K562 (cell line): ENCODE measurements around the gene ACBD3. TPM values are rescaled to one million over a fixed set of nuclear protein-coding genes. Genes with fewer than 3 reads are reported as not detected.

Experiments used
- BCL6 ChIP-seq: fragments of 250-450 bp; sonication (Bioruptor Pico); IDR thresholded peaks from 2 replicates; pipeline ENCODE4 v1.4.0; 2020
- CBFA2T3 ChIP-seq: fragments of 450-650 bp; IDR thresholded peaks from 2 replicates; pipeline ENCODE4 v1.6.1; 2017
- CREM ChIP-seq: IDR thresholded peaks from 2 replicates; pipeline ENCODE4 v1.6.1; 2014; ENCODE audit warnings: antibody characterized with exemption, low read depth
- EZH2 ChIP-seq: IDR thresholded peaks from 2 replicates; pipeline ENCODE4 v1.6.1; 2012; ENCODE audit warnings: low read depth, mild to moderate bottlenecking, inconsistent platforms, low read length, borderline replicate concordance
- FIP1L1 ChIP-seq: fragments of 200-400 bp; formaldehyde crosslinking; IDR thresholded peaks from 2 replicates; pipeline ENCODE4 v1.6.1; 2018; ENCODE audit warnings: mild to moderate bottlenecking, low read depth, low read length; ENCODE audit not compliant: poor library complexity, severe bottlenecking
- GATAD2B ChIP-seq: fragments of 450-650 bp; IDR thresholded peaks from 2 replicates; pipeline ENCODE4 v1.6.1; 2017; ENCODE audit warnings: mild to moderate bottlenecking, borderline replicate concordance
- GTF2F1 ChIP-seq: IDR thresholded peaks from 2 replicates; pipeline ENCODE4 v1.6.1; 2011; ENCODE audit warnings: low read depth, low read length, improper control_type of control experiment
- HLTF ChIP-seq: fragments of 450-650 bp; IDR thresholded peaks from 2 replicates; pipeline ENCODE4 v1.6.1; 2016
- KDM1A ChIP-seq, 2 experiments: fragments of 450-650 bp; IDR thresholded peaks; 2 replicates each; pipeline ENCODE4 v1.6.1; 2016; ENCODE audit warnings: mild to moderate bottlenecking in 2 of 2
- KLF6 ChIP-seq: fragments of 250-450 bp; sonication (Bioruptor Pico); IDR thresholded peaks from 2 replicates; pipeline ENCODE4 v1.4.0; 2020; ENCODE audit warnings: mild to moderate bottlenecking, moderate library complexity, borderline replicate concordance
- LEF1 ChIP-seq: fragments of 450-650 bp; IDR thresholded peaks from 2 replicates; pipeline ENCODE4 v1.6.1; 2016; ENCODE audit warnings: mild to moderate bottlenecking
- MED1 ChIP-seq: sonication (generic); formaldehyde crosslinking; IDR thresholded peaks from 2 replicates; pipeline ENCODE4 v1.8.1; 2023; ENCODE audit warnings: missing genetic modification reagents, borderline replicate concordance
- NONO ChIP-seq, 2 experiments: fragments of 200-400 bp in 1 of 2; fragments of 450-650 bp in 1 of 2; formaldehyde crosslinking in 1 of 2; IDR thresholded peaks; 2 replicates each; pipeline ENCODE4 v1.6.1; 2017; ENCODE audit warnings: low read depth in 2 of 2, mild to moderate bottlenecking in 2 of 2, moderate library complexity in 2 of 2, low read length in 1 of 2
- NR4A1 ChIP-seq, 2 experiments: fragments of 250-450 bp in 1 of 2; fragments of 450-650 bp in 1 of 2; sonication (Bioruptor Pico) in 1 of 2; IDR thresholded peaks; 2 replicates each; pipeline versions ENCODE4 v1.4.0 to v1.6.1; 2016 to 2020; ENCODE audit warnings: mild to moderate bottlenecking in 2 of 2, missing compliant biosample characterization in 1 of 2, missing genetic modification characterization in 1 of 2, moderate library complexity in 1 of 2
- PHF20 ChIP-seq: fragments of 450-650 bp; IDR thresholded peaks from 2 replicates; pipeline ENCODE4 v1.6.1; 2018; ENCODE audit not compliant: partially characterized antibody
- POLR2AphosphoS5 ChIP-seq: IDR thresholded peaks from 2 replicates; pipeline ENCODE4 v1.6.1; 2011; ENCODE audit warnings: mild to moderate bottlenecking, low read depth, low read length, moderate library complexity; ENCODE audit not compliant: control insufficient read depth, insufficient read depth
- RREB1 ChIP-seq: fragments of 250-450 bp; sonication (Bioruptor Pico); IDR thresholded peaks from 2 replicates; pipeline ENCODE4 v1.4.0; 2020
- SMAD3 ChIP-seq: fragments of 450-650 bp; formaldehyde crosslinking; conservative IDR thresholded peaks from 2 replicates; pipeline ENCODE4 v1.4.0; 2020; ENCODE audit warnings: mild to moderate bottlenecking
- TCF3 ChIP-seq: sonication (generic); formaldehyde crosslinking; IDR thresholded peaks from 2 replicates; pipeline ENCODE4 v1.4.0; 2020; ENCODE audit warnings: mild to moderate bottlenecking, missing genetic modification reagents
- XRCC5 ChIP-seq: fragments of 200-400 bp; formaldehyde crosslinking; IDR thresholded peaks from 2 replicates; pipeline ENCODE4 v1.6.1; 2017; ENCODE audit warnings: low read depth, mild to moderate bottlenecking, low read length
- ZKSCAN8 ChIP-seq: fragments of 200-800 bp; sonication (Bioruptor generic); IDR thresholded peaks from 2 replicates; pipeline ENCODE4 v1.6.1; 2016; ENCODE audit warnings: missing genetic modification characterization, missing compliant biosample characterization
- ZNF184 ChIP-seq: sonication (generic); formaldehyde crosslinking; IDR thresholded peaks from 2 replicates; pipeline ENCODE4 v1.5.0; 2020; ENCODE audit warnings: missing genetic modification reagents
- ZNF24 ChIP-seq: fragments of 450-650 bp; IDR thresholded peaks from 2 replicates; pipeline ENCODE4 v1.6.1; 2016
- ZNF785 ChIP-seq: fragments of 250-450 bp; sonication (Bioruptor Pico); IDR thresholded peaks from 2 replicates; pipeline ENCODE4 v1.4.0; 2020; ENCODE audit warnings: mild to moderate bottlenecking
- polyA plus RNA-seq, 8 experiments: library from polyadenylated mRNA; depleted of rRNA in 4 of 8; stranded (reverse) in 5 of 8; unstranded in 3 of 8; fragments of >200 nt; fragmentation: Nextera tagmentation in 2 of 8; fragmentation: Illumina TruSeq in 1 of 8; extraction: Ambion mirVana in 2 of 8; extraction: Trizol in 1 of 8; gene quantifications; 2 replicates each; pipeline versions ENCODE4 v1.2.1 to v1.2.3, GENCODE V29; 2011 to 2014; ENCODE audit warnings: inconsistent platforms in 1 of 8, missing spikeins in 1 of 8
- total RNA-seq, 7 experiments: library from RNA; depleted of rRNA in 6 of 7; stranded (reverse); fragments of >200 nt in 6 of 7; fragmentation: Illumina TruSeq in 2 of 7; extraction: Trizol in 2 of 7; gene quantifications; 2 replicates each; pipeline versions ENCODE4 v1.2.1 to v1.2.3, GENCODE V29; 2011 to 2021; ENCODE audit warnings: low replicate concordance in 1 of 7

Gene ACBD3
- total and polyA plus RNA-seq, 9 of the 15 experiments (the other 6 are each of a cell fraction or from before 2014, with no cell fraction given) = 11.1 to 36.7 (median 26.9) TPM

GRCh38 chr1:226121587-226122400, 64.7 kb downstream of the ACBD3 start (continued):
- TF ChIP-seq RREB1 (CRISPR knock-in tag) (no peak), KDM1A (IDR thresholded peaks at IDR 0.05) (peak in 1 of 2 experiments; percentile 32; a peak in 1 of 4 replicates), HLTF (no peak), BCL6 (CRISPR knock-in tag) (no peak), NONO (IDR thresholded peaks at IDR 0.05; ENCODE audit: low read depth in 2 of 2, low read length in 1 of 2) (peak; percentile 39 to 90; a peak in 3 of 4 replicates), MED1 (no peak), FIP1L1 (peak; percentile 56), ZNF24 (peak; percentile 31; the same call in 1 of the 2 replicates), KLF6 (CRISPR knock-in tag) (peak; percentile 52; the same call in 1 of the 2 replicates), ZNF785 (CRISPR knock-in tag) (no peak), ZKSCAN8 (CRISPR knock-in tag) (no peak), EZH2 (no peak), TCF3 (CRISPR knock-in tag) (peak; percentile 2; the same call in 1 of the 2 replicates), NR4A1 (CRISPR knock-in tag; IDR thresholded peaks at IDR 0.05) (no peak), NR4A1 (tag; IDR thresholded peaks at IDR 0.05) (peak; percentile 19; the same call in 1 of the 2 replicates), CREM (peak; percentile 44; the same call in 1 of the 2 replicates), GATAD2B (peak; percentile 56), CBFA2T3 (no peak), XRCC5 (no peak), POLR2AphosphoS5 (peak; percentile 58), GTF2F1 (no peak), SMAD3 (CRISPR knock-in tag) (no peak), PHF20 (peak; percentile 59), LEF1 (no peak), ZNF184 (CRISPR knock-in tag) (no peak)
